T-cell (primary cell): ENCODE measurements around the gene MAPK12. TPM values are rescaled to one million over a fixed set of nuclear protein-coding genes. Genes with fewer than 3 reads are reported as not detected.

Experiments
- ATAC-seq, 4 experiments: fragments of 200-7000 bp in 3 of 4; fragments of 150-1000 bp in 1 of 4; cut with Tn5 transposase; replicated peaks in 1 of 4; 1 replicate in 3 of 4; 2 replicates in 1 of 4; pipeline ENCODE4 v1.10.0; 2021; ENCODE audit warnings: moderate library complexity in 3 of 4, mild to moderate bottlenecking in 2 of 4, moderate number of reproducible peaks in 1 of 4
- CTCF ChIA-PET, 2 donors: fragments of 300-600 bp; sonication (Branson Sonifier 250); formaldehyde crosslinking; loops; one replicate each; lab custom pipeline; 2022; ENCODE audit warnings: antibody characterized with exemption in 2 of 2; lab: Charles Lee
- POLR2A ChIA-PET, 2 donors: fragments of 300-600 bp; sonication (Branson Sonifier 250); formaldehyde crosslinking; loops; one replicate each; lab custom pipeline; 2022; ENCODE audit warnings: antibody characterized with exemption in 2 of 2; lab: Charles Lee
- DNase-seq, 35 experiments: peaks; one replicate each; pipeline versions ENCODE4 v3.0.0 to v3.0.0-alpha.2; 2013 to 2023
- H3K27ac ChIP-seq: one replicate; pipeline ENCODE4 v1.5.1; 2013; ENCODE audit warnings: low read length
- H3K27me3 ChIP-seq, 2 experiments: replicated peaks in 1 of 2; 1 replicate in 1 of 2; 2 replicates in 1 of 2; pipeline versions ENCODE4 v1.6.1 to v1.7.0; 2013; ENCODE audit warnings: low read length in 1 of 2, mixed read lengths in 1 of 2; ENCODE audit not compliant: control insufficient read depth in 2 of 2, insufficient read depth in 2 of 2; ENCODE audit errors: extremely low read depth in 1 of 2
- H3K36me3 ChIP-seq, 2 donors: 1 replicate in 1 of 2; 2 replicates in 1 of 2; pipeline versions ENCODE4 v1.6.1 to v1.7.0; 2013; ENCODE audit warnings: low read length in 1 of 2; ENCODE audit not compliant: control insufficient read depth in 2 of 2, insufficient read depth in 1 of 2; ENCODE audit errors: extremely low read depth in 1 of 2
- H3K4me1 ChIP-seq, 2 experiments: 1 replicate in 1 of 2; 2 replicates in 1 of 2; pipeline versions ENCODE4 v1.6.1 to v1.7.0; 2013; ENCODE audit warnings: low read length in 2 of 2, mixed read lengths in 1 of 2; ENCODE audit not compliant: insufficient read depth in 2 of 2, control insufficient read depth in 1 of 2; ENCODE audit errors: extremely low read depth in 1 of 2
- H3K4me3 ChIP-seq, 2 donors: 1 replicate in 1 of 2; 2 replicates in 1 of 2; pipeline versions ENCODE4 v1.5.1 to v1.7.0; 2013; ENCODE audit warnings: mild to moderate bottlenecking in 2 of 2, low read length in 1 of 2, moderate library complexity in 1 of 2; ENCODE audit not compliant: control insufficient read depth in 1 of 2; ENCODE audit errors: extremely low read depth in 1 of 2
- H3K9me3 ChIP-seq: 2 replicates; pipeline ENCODE4 v1.7.0; 2013
- H3K27ac Mint-ChIP-seq, 2 donors: one replicate each; pipeline ENCODE4 v1.8.0; 2020 to 2021; ENCODE audit warnings: mild to moderate bottlenecking in 2 of 2, mixed read lengths in 2 of 2
- H3K27me3 Mint-ChIP-seq, 2 donors: one replicate each; pipeline ENCODE4 v1.8.0; 2021 to 2022; ENCODE audit warnings: mixed read lengths in 2 of 2
- H3K36me3 Mint-ChIP-seq: one replicate; pipeline ENCODE4 v1.8.0; 2021; ENCODE audit warnings: mixed read lengths
- H3K4me1 Mint-ChIP-seq, 3 donors: one replicate each; pipeline ENCODE4 v1.8.0; 2020 to 2022; ENCODE audit warnings: mixed read lengths in 3 of 3, mild to moderate bottlenecking in 1 of 3
- H3K4me3 Mint-ChIP-seq, 3 donors: one replicate each; pipeline ENCODE4 v1.8.0; 2020 to 2022; ENCODE audit warnings: mild to moderate bottlenecking in 3 of 3, mixed read lengths in 3 of 3, moderate library complexity in 3 of 3
- H3K9me3 Mint-ChIP-seq, 3 donors: one replicate each; pipeline ENCODE4 v1.8.0; 2020 to 2022; ENCODE audit warnings: mixed read lengths in 3 of 3
- WGBS: methylation state at CpG from one replicate; pipeline ENCODE4 v1.1.5; 2013; ENCODE audit warnings: missing lambda C conversion rate; ENCODE audit not compliant: insufficient coverage; 5-methylcytosine and 5-hydroxymethylcytosine counted together
- total RNA-seq, 35 experiments: library from RNA in 6 of 35; stranded (reverse) in 6 of 35; fragments of 120-200 nt in 1 of 35; gene quantifications; one replicate each; pipeline versions ENCODE4 v1.2.1 to v1.2.4 and lab custom pipeline; 2013 to 2026

The MAPK12 gene
- total RNA-seq, 5 donors from 2014 or later (not counting 1 experiment from before 2014, with no cell fraction given), result 1.7 to 3.1 (median 2.9) TPM

DNA sequence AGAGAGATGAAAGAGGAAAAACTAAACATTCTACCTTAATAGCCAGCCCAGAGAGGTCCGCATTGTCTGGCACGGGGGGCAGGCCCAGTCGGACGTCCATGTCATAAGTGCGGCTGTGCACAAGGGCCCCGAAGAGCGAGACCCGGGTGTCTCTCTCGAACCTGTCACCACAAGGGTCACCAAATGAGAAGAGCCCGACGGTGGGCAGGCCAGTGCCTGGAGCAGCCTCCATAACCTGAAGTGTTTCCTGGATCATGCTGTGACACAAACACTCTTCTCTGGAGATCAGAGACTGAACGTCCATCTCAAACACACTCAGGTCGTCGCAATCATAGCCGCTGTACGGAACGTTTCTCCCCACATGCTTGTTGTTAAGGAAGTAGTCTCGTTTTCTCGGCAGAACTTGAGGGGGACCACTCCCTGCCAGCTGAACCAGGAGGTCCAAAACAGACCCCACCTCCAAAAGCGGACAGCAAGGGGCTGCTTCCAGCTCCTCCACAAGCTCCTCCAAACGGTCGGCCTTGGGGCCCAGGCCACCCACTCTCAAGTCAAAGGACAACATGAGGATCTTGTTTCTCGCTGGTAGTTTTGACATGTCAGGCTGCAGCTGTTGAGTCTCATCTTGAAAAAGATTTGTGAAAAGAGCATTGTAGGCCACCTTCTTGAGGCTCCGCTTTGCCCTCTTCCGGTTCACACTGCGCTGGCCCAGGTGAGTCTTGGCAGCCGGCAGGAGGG is 17.6 kb downstream of the MAPK12 start:
- ChIA-PET CTCF (interaction anchor here (0.6 to 2.4 kb wide), 5 partner anchors 47 to 377 kb away, joined by 3 to 8 read pairs (median 4); partner anchors contain the start of gene SCO2 (in 1 of the 2)), POLR2A (interaction anchor here in 1 of 2 donors (0.5 kb wide), 2 partner anchors 111 to 283 kb away, joined by 3 to 4 read pairs; no protein-coding TSS in a partner anchor)
- 13% methylated on average over 19 of the region's 27 CpGs for WGBS
- Histone ChIP-seq H3K27me3 (no peaks in the 10 kb centered on the region), H3K4me3 (peak overlapping the region; percentile 77 to 82), H3K27ac (peak overlapping the region; percentile 91), H3K4me1 (peaks cover 16 to 78% of the 10 kb centered on the region in 2 experiments), H3K36me3 (peaks cover 14 to 38% of the 10 kb centered on the region in 2 donors), H3K9me3 (no peaks in the 10 kb centered on the region)
- Mint-ChIP-seq H3K9me3 (no peaks in the 10 kb centered on the region), H3K27ac (peak overlapping the region; percentile 99 to 100), H3K27me3 (no peaks in the 10 kb centered on the region), H3K4me1 (peaks cover 44 to 49% (median 44%) of the 10 kb centered on the region in 3 donors), H3K4me3 (peak overlapping the region; percentile 91 to 97 (median 95)), H3K36me3 (peaks cover 19% of the 10 kb centered on the region)
- ATAC-seq (peak in 3 of 4 experiments; percentile 49 to 58 (median 52)), DNase-seq (no peak)

DNA sequence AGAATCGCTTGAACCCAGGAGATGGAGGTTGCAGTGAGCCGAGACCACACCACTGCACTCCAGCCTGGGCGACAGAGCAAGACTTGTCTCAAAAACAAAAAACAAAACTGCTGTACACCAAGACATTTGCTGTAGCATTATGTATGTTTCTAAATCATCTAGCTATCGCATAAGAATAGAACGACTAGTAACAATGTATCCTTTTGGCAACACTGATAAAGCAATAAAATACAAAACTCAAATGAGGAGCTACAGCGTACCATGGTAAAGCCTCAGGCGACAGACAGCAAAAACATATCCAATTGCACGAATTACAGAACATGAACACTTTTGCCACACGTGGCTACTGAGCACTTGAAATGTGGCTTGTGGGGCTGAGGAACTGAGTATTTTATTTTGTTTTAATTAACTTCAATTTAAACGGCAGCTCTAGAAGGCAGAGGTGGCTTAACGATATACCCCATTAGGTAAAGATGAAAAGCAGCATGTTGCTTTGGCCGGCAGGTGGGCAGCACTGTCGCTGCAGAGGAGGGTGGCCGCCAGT is 19.0 kb downstream of the MAPK12 start:
- no peak overlapping the region for H3K27ac ChIP-seq
- H3K9me3 ChIP-seq, result no peaks in the 10 kb centered on the region
- WGBS, result 83% methylated on average over 2 of the region's 14 CpGs
- H3K36me3 ChIP-seq, result peaks cover 9 to 39% of the 10 kb centered on the region in 2 donors
- ATAC-seq (no peak), DNase-seq (no peak)
- Mint-ChIP-seq H3K4me3 (peak overlapping the region; percentile 91 to 97 (median 95)), H3K27ac (peak overlapping the region; percentile 52 to 66), H3K36me3 (peaks cover 16% of the 10 kb centered on the region), H3K4me1 (peaks cover 42 to 49% (median 44%) of the 10 kb centered on the region in 3 donors), H3K9me3 (no peaks in the 10 kb centered on the region), H3K27me3 (no peaks in the 10 kb centered on the region)
- peak overlapping the region; percentile 24 to 82 for H3K4me3 ChIP-seq
- ChIA-PET POLR2A (interaction anchor here in 1 of 2 donors (0.7 kb wide), 1 partner anchor 99 kb away, joined by 4 read pairs; no protein-coding TSS in a partner anchor), CTCF (interaction anchor here (0.7 to 2.4 kb wide), 7 partner anchors 10 to 475 kb away, joined by 3 to 5 read pairs (median 3); partner anchors contain the start of genes LMF2 (in 1 of the 2) and NCAPH2 (in 1 of the 2))
- peaks cover 16 to 66% of the 10 kb centered on the region in 2 experiments for H3K4me1 ChIP-seq
- no peaks in the 10 kb centered on the region for H3K27me3 ChIP-seq

GRCh38 chr22:50238755-50239154 is 22.7 kb downstream of the MAPK12 start:
- Mint-ChIP-seq H3K4me1 (peaks cover 41 to 48% (median 46%) of the 10 kb centered on the region in 3 donors), H3K4me3 (no peak overlapping the region), H3K36me3 (peaks cover 24% of the 10 kb centered on the region), H3K27ac (no peak overlapping the region), H3K27me3 (no peaks in the 10 kb centered on the region), H3K9me3 (no peaks in the 10 kb centered on the region)
- Histone ChIP-seq H3K27me3 (no peaks in the 10 kb centered on the region), H3K27ac (no peak overlapping the region), H3K4me1 (peaks cover 13 to 51% of the 10 kb centered on the region in 2 experiments), H3K9me3 (no peaks in the 10 kb centered on the region), H3K36me3 (peaks cover 10 to 39% of the 10 kb centered on the region in 2 donors), H3K4me3 (no peak overlapping the region)
- WGBS, result 87% methylated on average over 7 of the region's 9 CpGs
- ChIA-PET CTCF (interaction anchor here in 1 of 2 donors (1.0 kb wide), 1 partner anchor 29 kb away, joined by 3 read pairs; no protein-coding TSS in a partner anchor), POLR2A (interaction anchor here in 1 of 2 donors (0.5 kb wide), 1 partner anchor 163 kb away, joined by 5 read pairs; no protein-coding TSS in a partner anchor)
- no peak for DNase-seq
- ATAC-seq, result no peak

DNA sequence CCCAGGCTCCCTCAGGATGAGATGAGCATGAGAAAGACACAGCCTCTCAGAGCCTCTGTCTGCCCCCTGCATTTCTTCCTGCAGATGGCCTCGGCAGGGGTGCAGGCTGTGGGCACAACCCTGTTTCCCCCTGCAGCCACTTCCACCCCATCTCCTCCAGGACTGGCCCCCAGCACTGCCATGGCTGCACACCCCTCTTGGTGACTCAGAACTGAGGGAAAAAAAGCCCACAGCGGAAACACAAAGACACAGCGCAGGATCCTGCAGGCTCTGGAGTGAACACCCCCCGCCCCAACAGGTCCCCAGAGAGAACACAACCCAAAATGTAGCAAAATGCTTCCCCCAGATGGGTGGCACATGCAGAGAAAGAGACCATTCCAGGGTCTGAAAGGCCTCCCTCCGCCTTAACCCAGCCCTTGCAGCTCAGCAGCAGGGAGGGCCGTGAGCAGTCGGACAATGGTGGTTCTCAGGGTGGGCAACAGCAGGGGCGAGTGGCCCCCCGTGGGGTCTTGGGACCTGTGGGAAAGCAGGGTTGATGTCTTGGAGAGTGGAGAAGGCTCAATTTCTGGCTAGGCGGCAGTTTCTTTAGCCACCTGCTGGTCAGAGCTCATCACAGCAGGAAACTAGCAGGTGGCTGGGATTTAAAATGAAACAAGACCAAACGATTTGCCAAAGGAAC is 24.6 kb downstream of the MAPK12 start:
- H3K27me3 Mint-ChIP-seq, result no peaks in the 10 kb centered on the region
- H3K27ac Mint-ChIP-seq, result no peak overlapping the region
- no peak overlapping the region for H3K4me3 Mint-ChIP-seq
- no peaks in the 10 kb centered on the region for H3K9me3 Mint-ChIP-seq
- H3K4me1 ChIP-seq, result peaks cover 0 to 35% of the 10 kb centered on the region in 2 experiments
- CTCF ChIA-PET, result interaction anchor here in 1 of 2 donors (0.6 kb wide), 1 partner anchor 90 kb away, joined by 6 read pairs; the partner anchor contains the start of gene DENND6B
- H3K36me3 Mint-ChIP-seq, result peaks cover 25% of the 10 kb centered on the region
- ATAC-seq, result no peak
- WGBS, result 75% methylated on average over 7 of the region's 11 CpGs
- peaks cover 24 to 51% of the 10 kb centered on the region in 2 donors for H3K36me3 ChIP-seq
- H3K27ac ChIP-seq, result no peak overlapping the region
- no peak for DNase-seq
- no peak overlapping the region for H3K4me3 ChIP-seq
- no peaks in the 10 kb centered on the region for H3K9me3 ChIP-seq
- no peaks in the 10 kb centered on the region for H3K27me3 ChIP-seq
- H3K4me1 Mint-ChIP-seq, result peaks cover 30 to 35% (median 31%) of the 10 kb centered on the region in 3 donors
- POLR2A ChIA-PET, result no interaction called here

DNA sequence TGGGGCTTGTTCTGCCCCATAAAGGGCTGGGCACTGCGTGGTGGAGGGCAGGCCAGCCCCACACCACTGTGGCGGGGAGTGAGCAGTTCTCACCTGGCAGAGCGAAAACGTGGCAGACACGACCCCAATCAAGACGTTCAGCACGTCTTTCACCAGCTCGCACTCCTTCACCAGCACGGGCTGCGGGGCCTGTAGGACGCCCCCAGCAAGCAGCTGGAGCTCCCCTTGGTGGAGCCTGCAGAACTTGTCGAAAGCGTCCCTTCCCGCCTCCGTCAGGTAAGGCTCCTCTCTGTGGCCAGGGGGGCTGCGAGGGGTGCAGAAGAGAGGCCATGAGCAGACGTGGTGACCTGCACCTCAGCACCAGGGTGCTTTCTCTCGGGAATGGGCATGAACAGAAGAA is 28.3 kb downstream of the MAPK12 start:
- H3K9me3 ChIP-seq, result no peaks in the 10 kb centered on the region
- no peaks in the 10 kb centered on the region for H3K9me3 Mint-ChIP-seq
- no peak overlapping the region for H3K27ac Mint-ChIP-seq
- no peak overlapping the region for H3K27ac ChIP-seq
- H3K4me1 ChIP-seq, result peaks cover 0 to 19% of the 10 kb centered on the region in 2 experiments
- no peaks in the 10 kb centered on the region for H3K27me3 ChIP-seq
- 97% methylated on average over 18 of the region's 18 CpGs for WGBS
- no peaks in the 10 kb centered on the region for H3K27me3 Mint-ChIP-seq
- ATAC-seq, result no peak
- peaks cover 18 to 26% (median 23%) of the 10 kb centered on the region in 3 donors for H3K4me1 Mint-ChIP-seq
- ChIA-PET CTCF (no interaction called here), POLR2A (no interaction called here)
- DNase-seq, result no peak
- no peak overlapping the region for H3K4me3 ChIP-seq
- H3K36me3 Mint-ChIP-seq, result peaks cover 28% of the 10 kb centered on the region
- H3K4me3 Mint-ChIP-seq, result no peak overlapping the region
- H3K36me3 ChIP-seq, result peaks cover 24 to 53% of the 10 kb centered on the region in 2 donors
